Thyroid gland (tissue), 4 donors: ENCODE data around the gene ZNF181. TPM values are rescaled to one million over a fixed set of nuclear protein-coding genes. Genes with fewer than 3 reads are reported as not detected.
A peak's percentile ranks its signal among the peaks of the same experiment; 100 is the strongest.

Experiments
- DNase-seq, 2 donors: peaks; one replicate each; pipeline ENCODE4 v3.0.0-alpha.2; 2019
- H3K27ac ChIP-seq, 3 donors: fragments of 200-600 bp; sonication (generic); 1 replicate in 2 of 3; 2 replicates in 1 of 3; pipeline ENCODE4 v1.5.1; 2016 to 2019; ENCODE audit warnings: mild to moderate bottlenecking in 1 of 3, moderate library complexity in 1 of 3
- H3K27me3 ChIP-seq: fragments of 200-600 bp; sonication (generic); one replicate; pipeline ENCODE4 v1.5.1; 2019
- H3K36me3 ChIP-seq, 2 donors: fragments of 200-600 bp; sonication (generic); one replicate each; pipeline ENCODE4 v1.5.1; 2016 to 2019
- H3K4me1 ChIP-seq, 2 donors: fragments of 200-600 bp; sonication (generic); one replicate each; pipeline ENCODE4 v1.5.1; 2017 to 2019
- H3K4me3 ChIP-seq, 3 donors: fragments of 200-600 bp; sonication (generic); replicated peaks in 1 of 3; 1 replicate in 2 of 3; 2 replicates in 1 of 3; pipeline ENCODE4 v1.5.1; 2016; ENCODE audit warnings: mild to moderate bottlenecking in 1 of 3
- H3K9me3 ChIP-seq: fragments of 200-600 bp; sonication (generic); one replicate; pipeline ENCODE4 v1.5.1; 2017
- CTCF ChIP-seq, 6 experiments: fragments of 200-600 bp in 3 of 6; fragments of 450-650 bp in 3 of 6; sonication (generic) in 3 of 6; IDR thresholded peaks; one replicate each; pipeline ENCODE4 v1.5.1; 2016 to 2019; ENCODE audit warnings: antibody characterized with exemption in 6 of 6, mild to moderate bottlenecking in 2 of 6, inconsistent platforms in 1 of 6, moderate library complexity in 1 of 6
- POLR2A ChIP-seq, 2 donors: fragments of 450-650 bp; IDR thresholded peaks; one replicate each; pipeline ENCODE4 v1.6.1; 2017; ENCODE audit warnings: antibody characterized with exemption in 2 of 2, mild to moderate bottlenecking in 2 of 2, moderate library complexity in 1 of 2
- WGBS, 2 donors: methylation state at CpG; one replicate each; pipeline ENCODE4 v1.1.5; 2017; 5-methylcytosine and 5-hydroxymethylcytosine counted together
- intact Hi-C: fragments of 100-400 bp; cut with DNase I; formaldehyde crosslinking; loops from one replicate; pipeline ENCODE4 v1.15.1; 2023
- total RNA-seq, 4 donors: library from RNA; depleted of rRNA; stranded (reverse); fragments of >200 nt; gene quantifications; one replicate each; pipeline ENCODE4 v1.2.3, GENCODE V29; 2016

ZNF181 gene
- total RNA-seq, 4 donors from 2014 or later, result 28.1 to 39.8 (median 36.0) TPM

GRCh38 chr19:34690372-34690771 lies 43.7 kb upstream of the ZNF181 start:
- Histone ChIP-seq H3K27ac (no peak overlapping the region), H3K36me3 (no peaks in the 10 kb centered on the region)
- WGBS, 2 donors, result 80 to 84% methylated on average over 3 of the region's 3 CpGs

GRCh38 chr19:34692549-34692948 lies 41.5 kb upstream of the ZNF181 start:
- intact Hi-C loops, result no loop called here
- WGBS, 2 donors, result 49 to 58% methylated on average over 2 of the region's 2 CpGs
- no peak for TF ChIP-seq POLR2A (IDR thresholded peaks at IDR 0.05)

More at GRCh38 chr19:34690372-34690771, 43.7 kb upstream of the ZNF181 start:
- Histone ChIP-seq H3K9me3 (no peaks in the 10 kb centered on the region), H3K4me1 (no peaks in the 10 kb centered on the region), H3K4me3 (no peak overlapping the region), H3K27me3 (no peaks in the 10 kb centered on the region)
- TF ChIP-seq CTCF (IDR thresholded peaks at IDR 0.05), result no peak
- DNase-seq, result no peak
- intact Hi-C loops, result no loop called here

DNA sequence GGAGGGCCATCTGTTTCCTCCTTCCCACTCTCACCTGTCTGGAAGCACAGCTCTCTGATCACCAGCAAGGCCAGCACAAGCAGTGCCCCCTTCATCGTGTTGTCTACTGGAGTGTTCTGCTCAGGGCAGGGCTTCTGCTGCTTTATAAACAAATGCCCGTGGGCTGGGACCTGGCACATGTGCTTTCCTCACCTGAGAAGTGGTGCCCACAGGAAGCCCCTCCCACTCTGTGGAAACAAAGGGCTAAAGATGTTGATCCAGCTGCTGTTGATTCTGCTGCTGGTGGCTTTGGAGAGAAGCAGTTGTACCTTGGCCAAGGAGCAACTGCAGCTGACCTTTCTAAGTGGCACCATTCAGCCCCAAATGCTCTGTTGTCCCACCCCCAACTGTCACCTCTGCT lies 26.4 kb upstream of the ZNF181 start:
- intact Hi-C loops, result no loop called here
- WGBS, 2 donors, result 41 to 75% methylated on average over 2 of the region's 2 CpGs
- TF ChIP-seq CTCF (IDR thresholded peaks at IDR 0.05) (no peak), POLR2A (IDR thresholded peaks at IDR 0.05) (no peak)
- no peaks in the 10 kb centered on the region for H3K36me3 ChIP-seq
- no peak overlapping the region for H3K4me3 ChIP-seq
- H3K27me3 ChIP-seq, result no peaks in the 10 kb centered on the region
- H3K27ac ChIP-seq, result no peak overlapping the region
- DNase-seq, result no peak
- no peaks in the 10 kb centered on the region for H3K4me1 ChIP-seq
- no peaks in the 10 kb centered on the region for H3K9me3 ChIP-seq

More at GRCh38 chr19:34692549-34692948, 41.5 kb upstream of the ZNF181 start:
- H3K4me3 ChIP-seq, result no peak overlapping the region
- no peaks in the 10 kb centered on the region for H3K36me3 ChIP-seq
- no peak overlapping the region for H3K27ac ChIP-seq
- H3K9me3 ChIP-seq, result no peaks in the 10 kb centered on the region
- DNase-seq, result no peak
- no peaks in the 10 kb centered on the region for H3K4me1 ChIP-seq
- H3K27me3 ChIP-seq, result no peaks in the 10 kb centered on the region

DNA sequence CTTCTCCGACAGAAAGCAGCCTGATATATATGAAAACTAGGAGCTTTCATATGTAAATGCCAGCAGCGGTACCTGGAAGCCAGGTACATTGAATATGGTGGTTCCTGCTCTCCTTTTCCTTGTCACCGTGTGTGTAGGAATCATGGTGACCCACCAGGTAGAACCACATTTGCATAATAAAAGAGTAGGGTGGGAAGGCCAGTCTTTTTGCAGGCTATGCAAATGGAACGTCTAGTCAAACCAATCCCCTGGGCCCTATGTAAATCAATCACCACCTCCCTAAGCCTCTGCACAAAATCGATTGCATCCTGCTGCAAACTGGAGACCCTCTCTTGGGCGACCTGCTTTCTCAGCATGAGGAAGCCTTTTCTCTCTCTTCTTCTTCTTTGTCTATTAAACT lies 22.2 kb upstream of the ZNF181 start:
- DNase-seq, result no peak
- 59 to 70% methylated on average over 6 of the region's 6 CpGs for WGBS, 2 donors
- Histone ChIP-seq H3K27ac (no peak overlapping the region), H3K36me3 (no peaks in the 10 kb centered on the region), H3K27me3 (no peaks in the 10 kb centered on the region), H3K4me3 (no peak overlapping the region), H3K4me1 (no peaks in the 10 kb centered on the region), H3K9me3 (no peaks in the 10 kb centered on the region)
- intact Hi-C loops, result loop anchor here (5.0 to 10.0 kb wide), 2 partner anchors 75 to 207 kb away; no protein-coding TSS in a partner anchor
- TF ChIP-seq CTCF (IDR thresholded peaks at IDR 0.05), result no peak
- no peak for TF ChIP-seq POLR2A (IDR thresholded peaks at IDR 0.05)

DNA sequence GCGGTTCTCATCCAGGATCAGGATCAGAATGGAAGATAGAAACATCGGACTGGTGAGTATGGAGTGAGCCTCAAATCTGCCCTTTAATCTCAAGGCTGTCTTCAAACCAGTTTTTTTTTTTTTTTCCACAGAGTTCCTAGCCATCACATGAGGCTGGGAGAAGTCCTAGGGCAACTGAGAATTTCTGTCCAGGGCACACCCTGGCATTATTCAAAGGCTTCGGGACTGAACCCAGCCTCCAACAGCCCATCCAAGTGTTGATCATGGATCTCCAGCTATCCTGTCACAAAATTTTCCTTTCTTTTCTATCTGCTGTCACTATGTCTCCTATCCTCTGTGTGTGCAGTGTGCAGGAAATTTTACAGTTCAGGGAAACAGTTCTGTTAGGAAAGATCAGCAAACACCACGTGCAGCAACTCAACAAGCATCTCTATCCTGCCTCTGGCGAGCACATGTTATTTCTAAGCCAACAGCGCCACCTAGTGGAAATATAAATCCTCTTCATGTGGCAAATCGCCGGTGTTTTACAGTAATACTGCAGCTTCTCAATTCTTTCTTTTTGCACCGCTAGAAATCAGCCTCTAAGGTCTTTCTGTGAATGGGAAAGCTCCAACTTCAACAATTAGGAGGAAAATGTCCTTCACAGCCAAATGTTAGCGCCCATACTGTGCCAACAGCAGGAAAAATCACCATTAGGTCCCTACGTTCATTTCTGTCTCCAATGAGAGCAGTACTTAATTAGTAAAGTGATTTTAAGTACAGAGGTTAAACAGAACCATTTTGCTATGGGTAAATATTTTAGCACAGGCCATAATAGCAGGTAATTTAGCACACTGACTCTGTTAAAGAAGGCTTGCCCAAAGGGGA lies 21.4 kb upstream of the ZNF181 start:
- WGBS, 2 donors, result 36 to 41% methylated on average over 11 of the region's 11 CpGs
- intact Hi-C loops, result loop anchor here (5.0 to 10.0 kb wide), 2 partner anchors 75 to 208 kb away; no protein-coding TSS in a partner anchor

More for the DNA sequence above, 21.4 kb upstream of the ZNF181 start:
- no peaks in the 10 kb centered on the region for H3K4me1 ChIP-seq
- TF ChIP-seq POLR2A (IDR thresholded peaks at IDR 0.05) (no peak), CTCF (IDR thresholded peaks at IDR 0.05) (peak; percentile 61 to 88 (median 74))
- H3K9me3 ChIP-seq, result no peaks in the 10 kb centered on the region
- H3K27me3 ChIP-seq, result no peaks in the 10 kb centered on the region
- H3K4me3 ChIP-seq, result no peak overlapping the region
- H3K36me3 ChIP-seq, result no peaks in the 10 kb centered on the region
- DNase-seq, result peak; percentile 34 to 37
- H3K27ac ChIP-seq, result no peak overlapping the region
